Measurements from ENCODE around the gene FGF8. TPM values are rescaled to one million over a fixed set of nuclear protein-coding genes. Genes with fewer than 3 reads are reported as not detected.

Gene FGF8
- total and polyA plus RNA-seq, 2 of the 4 experiments (the other 2 are of a cell fraction), result 0.17 TPM; not detected in 1

DNA sequence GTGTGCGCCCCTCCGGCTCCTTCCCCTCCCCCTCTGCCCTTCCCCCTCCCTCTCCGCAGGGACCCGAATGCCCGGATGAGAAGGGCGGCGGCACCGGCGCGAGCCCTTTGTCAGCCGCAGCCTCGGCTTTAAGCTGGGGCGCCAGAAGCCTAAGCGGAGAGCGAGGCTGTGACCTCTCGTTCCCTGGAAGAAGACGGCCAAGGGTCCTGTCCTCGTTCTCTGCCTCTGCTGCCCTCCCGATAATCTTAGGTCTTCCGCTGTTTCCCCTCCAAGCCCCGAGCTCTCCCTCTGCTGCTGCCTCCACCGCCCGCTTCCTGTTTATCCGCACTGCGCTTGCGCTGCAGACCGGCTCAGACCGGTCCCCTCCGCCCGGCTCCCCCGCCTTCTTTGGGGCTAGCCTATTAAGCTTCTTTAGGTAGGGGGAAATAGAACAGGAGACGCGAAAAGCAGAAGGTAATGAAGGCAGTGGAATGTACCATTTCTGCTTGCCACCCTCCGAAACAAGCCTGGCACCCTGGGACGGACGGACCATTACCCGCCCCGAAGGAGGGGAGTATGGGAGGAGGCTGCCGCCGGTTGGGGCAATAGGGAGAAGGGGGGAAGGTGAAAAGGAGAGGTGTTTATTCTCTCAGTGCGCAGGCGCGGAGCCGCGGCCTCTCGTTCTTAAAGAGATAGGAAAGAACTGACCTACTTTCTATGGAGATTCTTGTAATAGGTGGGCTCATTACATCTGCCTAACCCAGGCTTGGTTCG lies 42.4 kb upstream of the FGF8 start, which contains the start of gene OGA (continued):
- TF ChIP-seq, protein P1, sequence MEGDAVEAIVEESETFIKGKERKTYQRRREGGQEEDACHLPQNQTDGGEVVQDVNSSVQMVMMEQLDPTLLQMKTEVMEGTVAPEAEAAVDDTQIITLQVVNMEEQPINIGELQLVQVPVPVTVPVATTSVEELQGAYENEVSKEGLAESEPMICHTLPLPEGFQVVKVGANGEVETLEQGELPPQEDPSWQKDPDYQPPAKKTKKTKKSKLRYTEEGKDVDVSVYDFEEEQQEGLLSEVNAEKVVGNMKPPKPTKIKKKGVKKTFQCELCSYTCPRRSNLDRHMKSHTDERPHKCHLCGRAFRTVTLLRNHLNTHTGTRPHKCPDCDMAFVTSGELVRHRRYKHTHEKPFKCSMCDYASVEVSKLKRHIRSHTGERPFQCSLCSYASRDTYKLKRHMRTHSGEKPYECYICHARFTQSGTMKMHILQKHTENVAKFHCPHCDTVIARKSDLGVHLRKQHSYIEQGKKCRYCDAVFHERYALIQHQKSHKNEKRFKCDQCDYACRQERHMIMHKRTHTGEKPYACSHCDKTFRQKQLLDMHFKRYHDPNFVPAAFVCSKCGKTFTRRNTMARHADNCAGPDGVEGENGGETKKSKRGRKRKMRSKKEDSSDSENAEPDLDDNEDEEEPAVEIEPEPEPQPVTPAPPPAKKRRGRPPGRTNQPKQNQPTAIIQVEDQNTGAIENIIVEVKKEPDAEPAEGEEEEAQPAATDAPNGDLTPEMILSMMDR (conservative IDR thresholded peaks at IDR 0.05; ENCODE audit: low read depth, low read length), result no peak
- peak; percentile 100; the same call in 1 of the 2 replicates for TF ChIP-seq CHD1 (IDR thresholded peaks at IDR 0.05; ENCODE audit: low read depth, low read length)
